H9 (cell line): Measurements from ENCODE around the gene ZNF576. TPM values are rescaled to one million over a fixed set of nuclear protein-coding genes. Genes with fewer than 3 reads are reported as not detected.
"Not testable (repeated sequence)": the region's sequence is repeated elsewhere in the genome, so short reads cannot be mapped to it uniquely, and the experiment has no call there.

Experiments used
- DNase-seq: peaks from one replicate; pipeline ENCODE4 v3.0.0-alpha.2; 2017
- H2AFZ ChIP-seq: one replicate; pipeline ENCODE4 v1.6.1; 2013; ENCODE audit warnings: mild to moderate bottlenecking, low read length, control low read depth, moderate library complexity
- H2AK5ac ChIP-seq: 2 replicates; pipeline ENCODE4 v1.6.1; 2013; ENCODE audit warnings: low read length, control low read depth, mixed read lengths; ENCODE audit not compliant: insufficient read length
- H2BK120ac ChIP-seq: one replicate; pipeline ENCODE4 v1.6.1; 2013; ENCODE audit warnings: low read depth, mild to moderate bottlenecking, low read length, control low read depth, inconsistent platforms; ENCODE audit not compliant: poor library complexity, severe bottlenecking
- H2BK12ac ChIP-seq: 2 replicates; pipeline ENCODE4 v1.6.1; 2013; ENCODE audit warnings: low read length, control low read depth, mixed read lengths, low read depth; ENCODE audit not compliant: insufficient read length
- H2BK15ac ChIP-seq: 2 replicates; pipeline ENCODE4 v1.6.1; 2013; ENCODE audit warnings: low read depth, low read length, control low read depth
- H2BK20ac ChIP-seq: one replicate; pipeline ENCODE4 v1.6.1; 2013; ENCODE audit warnings: low read depth, mild to moderate bottlenecking, low read length, control low read depth, inconsistent platforms; ENCODE audit not compliant: poor library complexity, severe bottlenecking
- H2BK5ac ChIP-seq: 2 replicates; pipeline ENCODE4 v1.6.1; 2013; ENCODE audit warnings: low read length, control low read depth, mixed read lengths; ENCODE audit not compliant: insufficient read length
- H3K14ac ChIP-seq: 2 replicates; pipeline ENCODE4 v1.6.1; 2013; ENCODE audit warnings: low read length, control low read depth; ENCODE audit not compliant: insufficient read depth
- H3K18ac ChIP-seq: 2 replicates; pipeline ENCODE4 v1.6.1; 2013; ENCODE audit warnings: low read depth, mild to moderate bottlenecking, mixed read lengths, low read length, control low read depth; ENCODE audit not compliant: insufficient read length
- H3K23ac ChIP-seq: 2 replicates; pipeline ENCODE4 v1.6.1; 2013; ENCODE audit warnings: low read length, control low read depth, mixed read lengths, low read depth; ENCODE audit not compliant: insufficient read length
- H3K23me2 ChIP-seq: 2 replicates; pipeline ENCODE4 v1.6.1; 2013; ENCODE audit warnings: low read depth, mild to moderate bottlenecking, mixed read lengths, low read length, control low read depth; ENCODE audit not compliant: insufficient read length, poor library complexity, severe bottlenecking
- H3K27ac ChIP-seq: 2 replicates; pipeline ENCODE4 v1.5.1; 2013; ENCODE audit warnings: low read length, control low read depth, mixed read lengths, low read depth; ENCODE audit not compliant: insufficient read length
- H3K27me3 ChIP-seq: 2 replicates; pipeline ENCODE4 v1.6.1; 2013; ENCODE audit warnings: low read length, control low read depth, inconsistent platforms; ENCODE audit not compliant: insufficient read depth
- H3K4ac ChIP-seq: 2 replicates; pipeline ENCODE4 v1.6.1; 2013; ENCODE audit warnings: low read depth, mild to moderate bottlenecking, control low read depth, inconsistent platforms, low read length, moderate library complexity
- H3K4me1 ChIP-seq: 2 replicates; pipeline ENCODE4 v1.6.1; 2013; ENCODE audit warnings: low read length, control low read depth, inconsistent platforms; ENCODE audit not compliant: insufficient read depth
- H3K4me2 ChIP-seq: 2 replicates; pipeline ENCODE4 v1.6.1; 2013; ENCODE audit warnings: low read length, control low read depth, mixed read lengths; ENCODE audit not compliant: insufficient read length, insufficient read depth
- H3K56ac ChIP-seq: 2 replicates; pipeline ENCODE4 v1.6.1; 2013; ENCODE audit warnings: low read depth, mild to moderate bottlenecking, mixed read lengths, low read length, control low read depth; ENCODE audit not compliant: insufficient read length
- H3K79me1 ChIP-seq: 2 replicates; pipeline ENCODE4 v1.6.1; 2013; ENCODE audit warnings: low read depth, mild to moderate bottlenecking, moderate library complexity, low read length, control low read depth, inconsistent platforms; ENCODE audit not compliant: insufficient read depth, poor library complexity, severe bottlenecking
- H3K79me2 ChIP-seq: 2 replicates; pipeline ENCODE4 v1.6.1; 2013; ENCODE audit warnings: low read length, control low read depth, inconsistent platforms; ENCODE audit not compliant: insufficient read depth
- H3K9ac ChIP-seq: 2 replicates; pipeline ENCODE4 v1.6.1; 2013; ENCODE audit warnings: low read length, control low read depth, mixed read lengths; ENCODE audit not compliant: insufficient read length; ENCODE audit errors: extremely low read depth
- H3K9me3 ChIP-seq: one replicate; pipeline ENCODE4 v1.6.1; 2013; ENCODE audit warnings: low read depth, low read length, inconsistent platforms; ENCODE audit not compliant: control insufficient read depth
- H3T11ph ChIP-seq: one replicate; pipeline ENCODE4 v1.6.1; 2013; ENCODE audit warnings: mild to moderate bottlenecking, low read length, control low read depth, inconsistent platforms
- H4K20me1 ChIP-seq: one replicate; pipeline ENCODE4 v1.6.1; 2013; ENCODE audit not compliant: control insufficient read depth, insufficient read length, insufficient read depth
- H4K5ac ChIP-seq: 2 replicates; pipeline ENCODE4 v1.6.1; 2013; ENCODE audit warnings: low read depth, mild to moderate bottlenecking, mixed read lengths, low read length, control low read depth; ENCODE audit not compliant: insufficient read length
- H4K8ac ChIP-seq: replicated peaks from 2 replicates; pipeline ENCODE4 v1.6.1; 2013; ENCODE audit warnings: low read length, control low read depth, mixed read lengths, low read depth; ENCODE audit not compliant: insufficient read length
- H4K91ac ChIP-seq: 2 replicates; pipeline ENCODE4 v1.6.1; 2013; ENCODE audit warnings: low read depth, mild to moderate bottlenecking, moderate library complexity, mixed read lengths, low read length, control low read depth; ENCODE audit not compliant: insufficient read length
- H3K27ac Mint-ChIP-seq, 3 experiments: 2 replicates in 2 of 3; 3 replicates in 1 of 3; pipeline ENCODE4 v1.8.0; 2020 to 2021; ENCODE audit warnings: mixed read lengths in 3 of 3, mild to moderate bottlenecking in 1 of 3, moderate library complexity in 1 of 3
- H3K27me3 Mint-ChIP-seq: 2 replicates; pipeline ENCODE4 v1.8.0; 2021; ENCODE audit warnings: low read depth, mild to moderate bottlenecking, moderate library complexity, mixed read lengths
- H3K36me3 Mint-ChIP-seq, 3 experiments: 2 replicates in 2 of 3; 3 replicates in 1 of 3; pipeline ENCODE4 v1.8.0; 2020 to 2021; ENCODE audit warnings: low read depth in 3 of 3, mixed read lengths in 3 of 3; ENCODE audit not compliant: insufficient read depth in 1 of 3
- H3K4me1 Mint-ChIP-seq, 2 experiments: 2 replicates each; pipeline ENCODE4 v1.8.0; 2020; ENCODE audit warnings: mixed read lengths in 2 of 2
- H3K4me3 Mint-ChIP-seq, 2 experiments: 2 replicates in 1 of 2; 3 replicates in 1 of 2; pipeline ENCODE4 v1.8.0; 2020 to 2021; ENCODE audit warnings: mild to moderate bottlenecking in 2 of 2, mixed read lengths in 2 of 2, moderate library complexity in 1 of 2
- H3K9me3 Mint-ChIP-seq, 2 experiments: 2 replicates in 1 of 2; 3 replicates in 1 of 2; pipeline ENCODE4 v1.8.0; 2020; ENCODE audit warnings: mild to moderate bottlenecking in 2 of 2, mixed read lengths in 2 of 2, moderate library complexity in 1 of 2
- CTCF ChIP-seq: fragments of 200-600 bp; sonication (generic); conservative IDR thresholded peaks from 3 replicates; pipeline ENCODE4 v1.8.0; 2021; ENCODE audit warnings: antibody characterized with exemption, mild to moderate bottlenecking
- WGBS: extraction: QIAGEN DNeasy Blood & Tissue Kit; methylation state at CpG from one replicate; pipeline ENCODE4 v1.1.7; 2013; ENCODE audit warnings: missing lambda C conversion rate, low lambda C conversion rate, mixed read lengths; ENCODE audit not compliant: insufficient read length; ENCODE audit errors: extremely low coverage; 5-methylcytosine and 5-hydroxymethylcytosine counted together
- total RNA-seq: library from RNA; stranded (reverse); gene quantifications from 2 replicates; pipeline ENCODE4 v1.2.1, GENCODE V29; 2021

Gene ZNF576
- total RNA-seq, 1 experiment from 2014 or later = 19.7 TPM

DNA sequence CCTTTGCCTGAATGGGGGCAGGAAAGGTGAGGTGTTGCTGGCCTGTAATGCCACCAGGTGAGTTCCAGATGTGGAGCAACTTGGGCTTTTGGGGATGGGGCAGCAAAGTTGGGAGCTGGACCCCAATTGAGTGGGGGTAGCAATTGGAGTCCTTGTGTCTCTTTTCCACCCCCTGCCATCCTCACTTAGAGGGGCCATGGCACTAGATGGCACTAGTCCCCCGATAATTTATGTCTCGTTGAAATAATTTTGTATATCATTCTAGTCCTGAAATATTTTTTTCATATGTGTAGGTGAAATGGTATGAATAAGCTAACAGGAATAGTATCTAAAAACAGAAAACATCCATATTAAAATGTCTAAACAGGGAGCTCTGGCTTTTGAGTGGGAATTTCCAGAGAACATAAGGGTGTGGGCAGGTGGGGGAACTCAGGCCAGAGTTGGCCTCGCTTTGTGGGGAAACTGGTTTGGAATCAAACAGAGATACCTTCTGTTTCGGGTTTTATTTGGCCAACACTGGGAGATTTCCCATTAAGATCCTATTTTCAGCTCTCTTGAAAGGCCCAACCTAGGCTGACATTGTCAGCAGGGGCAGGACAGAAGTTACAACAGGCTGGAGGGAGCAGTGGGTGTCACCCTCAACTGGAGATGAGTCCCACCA, 3.4 kb downstream of the ZNF576 start:
- Histone ChIP-seq H3T11ph (no peak overlapping the region), H3K9me3 (no peaks in the 10 kb centered on the region)

DNA sequence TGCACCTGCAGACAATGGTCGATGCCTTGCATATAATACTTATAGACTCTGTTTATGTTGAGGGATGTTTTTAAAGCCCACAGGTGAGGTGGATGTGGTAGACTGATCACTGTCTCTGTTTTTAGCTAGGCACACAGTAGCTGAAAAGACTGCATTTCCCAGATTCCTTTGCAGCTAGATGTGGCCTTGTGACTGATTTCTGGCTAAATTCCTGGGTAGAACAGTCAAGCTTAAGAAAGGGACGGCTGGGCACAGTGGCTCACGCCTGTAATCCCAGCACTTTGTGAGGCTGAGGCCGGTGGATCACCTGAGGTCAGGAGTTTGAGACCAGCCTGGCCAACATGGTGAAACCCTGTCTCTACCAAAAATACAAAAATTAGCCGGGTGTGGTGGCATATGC, 3.9 kb downstream of the ZNF576 start:
- H3K79me1 ChIP-seq, H2AFZ ChIP-seq, H2BK5ac ChIP-seq, H3K79me2 ChIP-seq, DNase-seq, H3K4me2 ChIP-seq, H3K27ac ChIP-seq, H3K18ac ChIP-seq, H2BK12ac ChIP-seq, H4K5ac ChIP-seq, H3K27ac Mint-ChIP-seq, H3K27me3 Mint-ChIP-seq, H2AK5ac ChIP-seq, H3K4ac ChIP-seq, H4K91ac ChIP-seq, H3T11ph ChIP-seq, H3K27me3 ChIP-seq, H2BK120ac ChIP-seq, H2BK15ac ChIP-seq, H2BK20ac ChIP-seq, H3K4me3 Mint-ChIP-seq, H3K56ac ChIP-seq, H4K8ac ChIP-seq, H3K23ac ChIP-seq, H3K9ac ChIP-seq, H3K9me3 Mint-ChIP-seq, H3K4me1 ChIP-seq, H3K14ac ChIP-seq, H3K9me3 ChIP-seq, H4K20me1 ChIP-seq: not testable (repeated sequence)
- Mint-ChIP-seq H3K36me3 (peaks cover 0 to 27% (median 16%) of the 10 kb centered on the region in 3 experiments; a peak in 6 of 7 replicates), H3K4me1 (peaks cover 15 to 19% of the 10 kb centered on the region in 2 experiments)
- peaks cover 12% of the 10 kb centered on the region for H3K23me2 ChIP-seq
- no CpG with 5 or more reads among the region's 5 CpGs for WGBS

More for the DNA sequence above, 3.4 kb downstream of the ZNF576 start:
- H3K14ac ChIP-seq = no peak overlapping the region
- H4K5ac ChIP-seq = no peak overlapping the region
- no peaks in the 10 kb centered on the region for H3K79me1 ChIP-seq
- no peak overlapping the region for H3K9ac ChIP-seq
- WGBS = no CpG with 5 or more reads among the region's 4 CpGs
- no peak overlapping the region for H2BK15ac ChIP-seq
- peaks cover 4% of the 10 kb centered on the region; the same call in 1 of the 2 replicates for H3K79me2 ChIP-seq
- no peak overlapping the region for H2AFZ ChIP-seq
- no peak overlapping the region for H3K23ac ChIP-seq
- no peak overlapping the region for H3K27ac Mint-ChIP-seq
- H2BK12ac ChIP-seq = no peak overlapping the region
- no peak overlapping the region for H4K91ac ChIP-seq
- no peak overlapping the region for H3K4ac ChIP-seq
- H3K27ac ChIP-seq = no peak overlapping the region
- no peak overlapping the region for H3K56ac ChIP-seq
- no peak overlapping the region for H3K4me2 ChIP-seq
- H2BK20ac ChIP-seq = no peak overlapping the region
- H3K4me1 ChIP-seq = 0 out of 2 replicates have a peak, but pooled peaks cover 3% of the 10 kb centered on the region
- H3K4me1 Mint-ChIP-seq = peaks cover 15 to 21% of the 10 kb centered on the region in 2 experiments
- H2BK120ac ChIP-seq = no peak overlapping the region
- peaks cover 18% of the 10 kb centered on the region for H3K23me2 ChIP-seq
- no peak overlapping the region for H2BK5ac ChIP-seq
- H3K9me3 Mint-ChIP-seq = no peaks in the 10 kb centered on the region; a peak in 1 of 5 replicates
- no peak overlapping the region for H3K4me3 Mint-ChIP-seq
- no peak overlapping the region for H3K18ac ChIP-seq
- no peaks in the 10 kb centered on the region for H3K27me3 ChIP-seq
- no peaks in the 10 kb centered on the region for H3K27me3 Mint-ChIP-seq
- peaks cover 0 to 27% (median 16%) of the 10 kb centered on the region in 3 experiments; a peak in 6 of 7 replicates for H3K36me3 Mint-ChIP-seq
- H4K8ac ChIP-seq = no peak overlapping the region
- H4K20me1 ChIP-seq = no peaks in the 10 kb centered on the region
- TF ChIP-seq CTCF = no peak
- DNase-seq = no peak
- H2AK5ac ChIP-seq = no peak overlapping the region
